OCI-LY7 (cell line): Measurements from ENCODE around the gene ZRSR2. TPM values are rescaled to one million over a fixed set of nuclear protein-coding genes. Genes with fewer than 3 reads are reported as not detected.
A peak's percentile ranks its signal among the peaks of the same experiment; 100 is the strongest.

Experiments
- BruUV-seq: library from RNA; stranded (reverse); fragments of 400-500 nt; replicated peaks from 2 replicates; lab custom pipeline; 2021; lab: Mats Ljungman, UMichigan
- CTCF ChIA-PET: fragments of 300-600 bp; sonication (Branson Sonifier 250); formaldehyde crosslinking; loops from one replicate; lab custom pipeline; 2022; ENCODE audit warnings: antibody characterized with exemption; ENCODE audit not compliant: unreplicated experiment; lab: Charles Lee
- POLR2A ChIA-PET: fragments of 300-600 bp; sonication (Branson Sonifier 250); formaldehyde crosslinking; loops from one replicate; lab custom pipeline; 2022; ENCODE audit warnings: antibody characterized with exemption; lab: Charles Lee
- DNase-seq: peaks from one replicate; pipeline ENCODE4 v3.0.0-alpha.2; 2015; ENCODE audit warnings: low spot score
- H2AFZ ChIP-seq: fragments of 200-600 bp; sonication (generic), shearing (Covaris generic); 2 replicates; pipeline ENCODE4 v1.6.1; 2014; ENCODE audit warnings: mild to moderate bottlenecking, antibody characterized with exemption, low read length, moderate library complexity
- H3K27ac ChIP-seq: fragments of 200-600 bp; sonication (generic); 2 replicates; pipeline ENCODE4 v1.5.1; 2014; ENCODE audit warnings: mixed run types, low read depth, mild to moderate bottlenecking, moderate library complexity, low read length, inconsistent platforms; ENCODE audit not compliant: poor library complexity, severe bottlenecking
- H3K36me3 ChIP-seq: fragments of 200-600 bp; sonication (generic); 2 replicates; pipeline ENCODE4 v1.6.1; 2014; ENCODE audit warnings: mild to moderate bottlenecking, antibody characterized with exemption, low read length, moderate library complexity, mixed read lengths; ENCODE audit not compliant: insufficient read depth
- H3K4me1 ChIP-seq: fragments of 200-600 bp; sonication (generic); 2 replicates; pipeline ENCODE4 v1.5.1; 2014; ENCODE audit warnings: mild to moderate bottlenecking, low read length; ENCODE audit not compliant: insufficient read depth, poor library complexity, severe bottlenecking
- H3K4me2 ChIP-seq: fragments of 200-600 bp; sonication (generic); 2 replicates; pipeline ENCODE4 v1.6.1; 2014; ENCODE audit warnings: mild to moderate bottlenecking, low read length
- H3K4me3 ChIP-seq: fragments of 200-600 bp; sonication (generic); 2 replicates; pipeline ENCODE4 v1.5.1; 2014; ENCODE audit warnings: mild to moderate bottlenecking, low read depth, low read length; ENCODE audit not compliant: poor library complexity, severe bottlenecking
- H3K79me2 ChIP-seq: fragments of 200-600 bp; sonication (generic); 2 replicates; pipeline ENCODE4 v1.6.1; 2016; ENCODE audit warnings: low read depth, mild to moderate bottlenecking, low read length, moderate library complexity, mixed read lengths; ENCODE audit not compliant: insufficient read depth
- H3K9me2 ChIP-seq: fragments of 200-600 bp; sonication (generic); 2 replicates; pipeline ENCODE4 v1.6.1; 2016; ENCODE audit warnings: mild to moderate bottlenecking, low read length, mixed read lengths; ENCODE audit not compliant: insufficient read depth
- H3K9me3 ChIP-seq: fragments of 200-600 bp; sonication (generic); 2 replicates; pipeline ENCODE4 v1.6.1; 2014; ENCODE audit warnings: mild to moderate bottlenecking, mixed run types, low read length, mixed read lengths
- H4K20me1 ChIP-seq: fragments of 200-600 bp; sonication (generic); 2 replicates; pipeline ENCODE4 v1.6.1; 2014; ENCODE audit warnings: mild to moderate bottlenecking, antibody characterized with exemption, low read length, moderate library complexity, mixed read lengths; ENCODE audit not compliant: insufficient read depth
- EZH2phosphoT487 ChIP-seq: fragments of 200-600 bp; sonication (generic); IDR thresholded peaks from 2 replicates; pipeline ENCODE4 v1.6.1; 2018; ENCODE audit warnings: low read depth, borderline replicate concordance, mild to moderate bottlenecking, mixed run types, antibody characterized with exemption, low read length, moderate library complexity, mixed read lengths
- intact Hi-C: fragments of 100-400 bp; cut with micrococcal nuclease; formaldehyde crosslinking; loops from one replicate; pipeline ENCODE4 v1.10.0; 2022; ENCODE audit not compliant: unreplicated experiment
- total RNA-seq, 2 experiments: library from RNA; depleted of rRNA in 1 of 2; stranded (reverse); fragments of >200 nt in 1 of 2; shearing (Covaris generic) in 1 of 2; gene quantifications; 2 replicates each; pipeline ENCODE4 v1.2.3, GENCODE V29; 2014 to 2022
- TF ChIP-seq, protein P1 (sequence below): fragments of 200-600 bp; sonication (generic); conservative IDR thresholded peaks from 2 replicates; pipeline ENCODE4 v1.5.1; 2014; ENCODE audit warnings: mild to moderate bottlenecking, antibody characterized with exemption, low read length, moderate library complexity, mixed read lengths

ZRSR2 gene
- total RNA-seq, 2 experiments from 2014 or later, result 6.2 to 14.0 TPM

DNA sequence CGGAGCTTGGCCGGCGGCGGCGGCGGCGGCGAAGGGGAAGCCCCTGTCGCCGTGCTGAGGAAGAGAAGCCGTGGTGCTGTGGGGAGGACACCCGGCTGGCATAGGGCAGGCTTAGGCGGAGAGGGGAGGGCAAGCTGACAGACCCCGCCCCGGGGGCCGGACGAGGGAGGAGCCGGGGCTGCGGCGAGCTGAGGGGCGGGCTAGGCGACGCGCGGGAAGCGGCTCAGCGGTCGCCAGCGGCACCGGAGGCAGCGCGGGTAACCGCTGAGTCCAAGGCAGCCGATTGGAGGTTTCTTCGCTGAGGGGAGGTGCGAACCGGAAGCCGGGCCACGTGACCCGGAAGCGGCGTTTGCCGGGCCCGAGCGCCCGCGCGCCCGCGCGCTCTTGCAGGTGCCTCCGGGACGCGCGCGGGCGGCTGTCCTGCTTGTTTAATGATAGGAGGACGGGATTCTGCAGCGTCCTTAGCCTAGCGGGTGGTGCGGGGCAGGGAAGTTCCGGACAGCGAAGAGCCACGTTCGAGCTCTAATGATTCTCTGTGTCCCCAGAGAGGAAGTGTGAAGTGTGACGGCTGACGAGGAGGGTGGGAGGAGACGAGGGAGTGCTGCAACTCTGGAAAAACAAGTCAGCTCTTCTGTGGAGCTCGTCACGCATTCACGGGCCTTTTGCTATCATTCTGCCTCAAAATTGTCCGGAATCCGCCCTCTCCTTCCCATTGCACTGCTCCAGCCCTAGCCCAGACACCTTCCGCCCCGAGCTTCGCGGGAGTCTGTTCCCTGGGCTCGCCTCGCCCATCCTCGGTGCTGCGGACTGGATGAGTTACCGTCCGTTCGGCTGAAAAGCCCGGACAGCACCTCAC lies 64.7 kb downstream of the ZRSR2 start, which contains the start of gene AP1S2:
TSS of gene AP1S2 (minus strand) at position 102 of the 856 bp plus-strand sequence. CDS start 2,289 bp downstream, outside the sequence.
- peaks cover 33% of the 10 kb centered on the region for H3K4me1 ChIP-seq
- H3K36me3 ChIP-seq, result peaks cover 22% of the 10 kb centered on the region
- peak within 1 kb of the TSS; percentile 95 for H3K27ac ChIP-seq
- H2AFZ ChIP-seq, result peak within 1 kb of the TSS; percentile 98; the same call in 1 of the 2 replicates
- intact Hi-C loops, result loop anchor here (1.0 to 5.0 kb wide), 5 partner anchors 48 to 282 kb away; partner anchors contain the start of genes GRPR and ZRSR2
- H3K9me2 ChIP-seq, result no peaks in the 10 kb centered on the region
- TF ChIP-seq EZH2phosphoT487, result no peak
- TF ChIP-seq, protein P1, sequence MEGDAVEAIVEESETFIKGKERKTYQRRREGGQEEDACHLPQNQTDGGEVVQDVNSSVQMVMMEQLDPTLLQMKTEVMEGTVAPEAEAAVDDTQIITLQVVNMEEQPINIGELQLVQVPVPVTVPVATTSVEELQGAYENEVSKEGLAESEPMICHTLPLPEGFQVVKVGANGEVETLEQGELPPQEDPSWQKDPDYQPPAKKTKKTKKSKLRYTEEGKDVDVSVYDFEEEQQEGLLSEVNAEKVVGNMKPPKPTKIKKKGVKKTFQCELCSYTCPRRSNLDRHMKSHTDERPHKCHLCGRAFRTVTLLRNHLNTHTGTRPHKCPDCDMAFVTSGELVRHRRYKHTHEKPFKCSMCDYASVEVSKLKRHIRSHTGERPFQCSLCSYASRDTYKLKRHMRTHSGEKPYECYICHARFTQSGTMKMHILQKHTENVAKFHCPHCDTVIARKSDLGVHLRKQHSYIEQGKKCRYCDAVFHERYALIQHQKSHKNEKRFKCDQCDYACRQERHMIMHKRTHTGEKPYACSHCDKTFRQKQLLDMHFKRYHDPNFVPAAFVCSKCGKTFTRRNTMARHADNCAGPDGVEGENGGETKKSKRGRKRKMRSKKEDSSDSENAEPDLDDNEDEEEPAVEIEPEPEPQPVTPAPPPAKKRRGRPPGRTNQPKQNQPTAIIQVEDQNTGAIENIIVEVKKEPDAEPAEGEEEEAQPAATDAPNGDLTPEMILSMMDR, result no peak
- peaks cover 21% of the 10 kb centered on the region; the same call in 1 of the 2 replicates for H3K79me2 ChIP-seq
- ChIA-PET CTCF (interaction anchor here (0.6 kb wide), 4 partner anchors 82 to 446 kb away, joined by 3 to 4 read pairs (median 3); no protein-coding TSS in a partner anchor), POLR2A (interaction anchor here (0.6 to 1.4 kb wide), 9 partner anchors 28 to 950 kb away, joined by 3 to 4 read pairs (median 3); no protein-coding TSS in a partner anchor)
- BruUV-seq, result no TSS peak
- no peaks in the 10 kb centered on the region for H4K20me1 ChIP-seq
- H3K4me3 ChIP-seq, result peak within 1 kb of the TSS; percentile 85
- H3K9me3 ChIP-seq, result no peaks in the 10 kb centered on the region
- DNase-seq, result peak; percentile 92
- peak within 1 kb of the TSS; percentile 99 for H3K4me2 ChIP-seq

DNA sequence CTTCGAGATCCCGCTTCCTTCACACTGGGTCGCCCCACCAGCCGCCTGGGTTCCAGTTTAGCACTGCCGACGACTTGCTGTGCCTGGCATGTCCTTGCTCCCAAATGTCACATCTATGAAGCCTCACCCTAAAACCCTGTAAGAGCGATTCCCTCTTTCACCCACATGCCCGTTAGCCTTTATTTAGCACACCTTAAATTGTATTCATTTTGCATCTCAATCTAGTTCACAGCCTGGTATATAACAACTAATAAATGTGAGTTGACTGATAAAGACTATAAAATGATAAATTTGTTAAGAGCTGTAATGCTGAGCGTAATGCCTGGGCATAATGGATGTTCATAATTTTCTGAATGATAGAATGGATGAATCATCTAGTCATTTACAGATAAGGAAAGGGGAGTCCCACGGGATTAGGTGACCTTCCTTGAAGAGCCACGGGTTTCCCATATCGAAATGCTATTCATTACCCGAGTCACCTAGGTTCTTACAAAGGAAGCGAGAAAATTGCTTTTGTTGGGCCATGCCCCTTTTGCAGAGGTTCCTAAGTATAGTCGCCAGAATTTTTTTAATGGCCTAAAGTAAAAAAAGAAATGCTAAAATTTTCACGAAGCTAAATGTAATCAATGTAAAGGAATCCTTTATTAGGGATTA lies 65.4 kb downstream of the ZRSR2 start:
- BruUV-seq, result TSS peak; percentile 88
- intact Hi-C loops, result loop anchor here (1.0 to 5.0 kb wide), 3 partner anchors 65 to 281 kb away; partner anchors contain the start of gene ZRSR2
- H3K9me2 ChIP-seq, result no peaks in the 10 kb centered on the region
- peak overlapping the region; percentile 98 for H2AFZ ChIP-seq
- peak overlapping the region; percentile 95 for H3K27ac ChIP-seq
- POLR2A ChIA-PET, result interaction anchor here (0.9 to 1.4 kb wide), 9 partner anchors 10 to 949 kb away, joined by 3 to 4 read pairs (median 4); no protein-coding TSS in a partner anchor
- TF ChIP-seq EZH2phosphoT487, result no peak
- TF ChIP-seq, protein P1, result no peak
- peaks cover 33% of the 10 kb centered on the region for H3K4me1 ChIP-seq
- DNase-seq, result peak; percentile 28
- H4K20me1 ChIP-seq, result no peaks in the 10 kb centered on the region
- peak overlapping the region; percentile 99 for H3K4me2 ChIP-seq
- H3K79me2 ChIP-seq, result peaks cover 21% of the 10 kb centered on the region; the same call in 1 of the 2 replicates
- peak overlapping the region; percentile 83 for H3K4me3 ChIP-seq
- CTCF ChIA-PET, result no interaction called here
- no peaks in the 10 kb centered on the region for H3K9me3 ChIP-seq
- H3K36me3 ChIP-seq, result peaks cover 16% of the 10 kb centered on the region
